Measurements from ENCODE around the gene DGKD. TPM values are rescaled to one million over a fixed set of nuclear protein-coding genes. Genes with fewer than 3 reads are reported as not detected.

DGKD gene
- total and polyA plus RNA-seq, 9 of the 15 experiments (the other 6 are each of a cell fraction or from before 2014, with no cell fraction given) = 0.52 to 29.5 (median 10.6) TPM

DNA sequence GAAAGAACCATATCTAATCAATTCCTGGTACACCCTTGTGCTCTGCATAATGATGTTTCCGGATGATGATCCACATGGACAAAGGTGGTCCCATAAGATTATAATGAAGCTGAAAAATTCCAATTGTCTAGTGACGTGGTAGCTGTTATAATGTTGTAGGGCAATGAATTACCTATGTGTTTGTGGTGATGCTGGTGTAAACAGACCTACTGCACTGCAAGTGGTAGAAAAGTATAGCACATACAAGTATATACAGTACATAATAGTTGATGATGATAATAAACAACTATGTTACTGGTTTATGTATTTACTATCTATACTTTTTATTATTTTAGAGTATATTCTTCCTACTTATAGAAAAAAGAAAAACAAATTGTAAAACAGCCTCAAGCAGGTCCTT, 8.4 kb downstream of the DGKD start (continued):
- TF ChIP-seq CHCHD3 (CRISPR knock-in tag; IDR thresholded peaks at IDR 0.05) (no peak), TCFL5 (CRISPR knock-in tag; conservative IDR thresholded peaks at IDR 0.05) (no peak), COPS2 (conservative IDR thresholded peaks at IDR 0.05) (no peak), SAP30 (IDR thresholded peaks at IDR 0.05; ENCODE audit: borderline replicate concordance, insufficient read depth, low read depth, low read length, poor library complexity, severe bottlenecking) (no peak)

DNA sequence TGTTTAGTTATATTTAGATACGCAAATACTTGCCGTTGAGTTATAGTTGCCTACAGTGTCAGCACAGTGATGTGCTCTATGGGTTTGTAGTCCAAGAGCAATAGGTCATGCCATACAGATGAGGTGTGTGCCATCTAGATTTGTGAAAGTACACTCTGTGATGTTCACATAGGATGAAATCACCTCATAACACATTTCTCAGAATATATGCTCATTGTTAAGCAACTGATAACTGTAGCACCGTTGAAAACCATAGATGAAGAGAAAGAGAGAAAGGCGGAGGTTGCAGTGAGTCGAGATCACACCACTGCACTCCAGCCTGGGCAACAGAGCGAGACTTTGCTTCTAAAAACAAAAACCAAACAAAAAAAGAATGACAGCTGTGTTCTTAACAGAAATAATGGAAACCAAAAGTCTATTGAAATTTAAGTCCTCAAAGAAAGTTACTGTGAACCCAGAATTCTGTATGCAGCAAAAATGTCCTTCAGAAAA, 9.5 kb downstream of the DGKD start:
- in situ Hi-C loops (cut with MboI) = no loop called here
- 76% methylated on average over 5 of the region's 6 CpGs for WGBS (ENCODE audit: insufficient coverage, low coverage, missing lambda C conversion rate)
- no peak overlapping the region for H3K9ac ChIP-seq (ENCODE audit: insufficient read depth in 1 of 2, low read depth in 2 of 2, low read length in 2 of 2)
- no peak overlapping the region for H3K4me2 ChIP-seq (ENCODE audit: insufficient read depth, low read length)
- no peak overlapping the region for H3K4me3 ChIP-seq
- DNase-seq (ENCODE audit: extremely low read depth in 1 of 4, low spot score in 3 of 4) = no peak
- H3K36me3 ChIP-seq (ENCODE audit: control insufficient read depth, insufficient read depth, low read length) = 0 out of 3 replicates have a peak, but pooled peaks cover 8% of the 10 kb centered on the region
- no TSS peak for BruUV-seq (replicated peaks)
- H2AFZ ChIP-seq (ENCODE audit: low read depth, low read length) = no peak overlapping the region
- H3K4me1 ChIP-seq (replicated peaks in 1 of 2; ENCODE audit: control insufficient read depth in 2 of 2, insufficient read depth in 2 of 2, low read length in 2 of 2) = peaks cover 10 to 17% of the 10 kb centered on the region in 2 experiments; a peak in 3 of 5 replicates
- TF ChIP-seq NCOA1 (IDR thresholded peaks at IDR 0.05; ENCODE audit: low read depth) (no peak), PRPF4 (IDR thresholded peaks at IDR 0.05; ENCODE audit: insufficient read depth, low read depth, low read length, poor library complexity, severe bottlenecking) (no peak), ILK (tag; IDR thresholded peaks at IDR 0.05; ENCODE audit: borderline replicate concordance, low read depth) (no peak), EHMT2 (IDR thresholded peaks at IDR 0.05) (no peak)
- TF ChIP-seq, protein P1, sequence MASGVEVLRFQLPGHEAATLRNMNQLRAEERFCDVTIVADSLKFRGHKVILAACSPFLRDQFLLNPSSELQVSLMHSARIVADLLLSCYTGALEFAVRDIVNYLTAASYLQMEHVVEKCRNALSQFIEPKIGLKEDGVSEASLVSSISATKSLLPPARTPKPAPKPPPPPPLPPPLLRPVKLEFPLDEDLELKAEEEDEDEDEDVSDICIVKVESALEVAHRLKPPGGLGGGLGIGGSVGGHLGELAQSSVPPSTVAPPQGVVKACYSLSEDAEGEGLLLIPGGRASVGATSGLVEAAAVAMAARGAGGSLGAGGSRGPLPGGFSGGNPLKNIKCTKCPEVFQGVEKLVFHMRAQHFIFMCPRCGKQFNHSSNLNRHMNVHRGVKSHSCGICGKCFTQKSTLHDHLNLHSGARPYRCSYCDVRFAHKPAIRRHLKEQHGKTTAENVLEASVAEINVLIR (CRISPR knock-in tag; IDR thresholded peaks at IDR 0.05) = no peak
- peaks cover 33% of the 10 kb centered on the region for H3K79me2 ChIP-seq (ENCODE audit: control insufficient read depth, insufficient read depth, low read length)
- CTCF ChIA-PET (ENCODE audit: low intra/inter-chr PET ratio) = no interaction called here
- FAIRE-seq = no peak
- H3K27ac ChIP-seq (ENCODE audit: extremely low read depth, low read depth, low read length) = no peak overlapping the region
- intact Hi-C loops (cut with micrococcal nuclease) = no loop called here
- no peaks in the 10 kb centered on the region for H3K9me1 ChIP-seq (ENCODE audit: control insufficient read depth, insufficient read depth, low read length)
- no peak for ATAC-seq
- no peaks in the 10 kb centered on the region for H3K27me3 ChIP-seq (ENCODE audit: control insufficient read depth in 2 of 2, insufficient read depth in 2 of 2, low read length in 2 of 2)
- peaks cover 5% of the 10 kb centered on the region; the same call in 1 of the 2 replicates for H4K20me1 ChIP-seq (replicated peaks; ENCODE audit: control insufficient read depth, insufficient read depth, low read length)
- POLR2A ChIA-PET = interaction anchor here (1.2 kb wide), 1 partner anchor 14 kb away, joined by 3 read pairs; no protein-coding TSS in a partner anchor
- H3K9me3 ChIP-seq (replicated peaks; ENCODE audit: control insufficient read depth, insufficient read depth, low read depth, low read length) = no peaks in the 10 kb centered on the region
